ENCODE results near the gene ANKFN1. TPM values are rescaled to one million over a fixed set of nuclear protein-coding genes. Genes with fewer than 3 reads are reported as not detected.

ANKFN1 gene
- total RNA-seq, 1 donor from 2014 or later, result not detected

- no peaks in the 10 kb centered on the region for H3K36me3 Mint-ChIP-seq (ENCODE audit: low read depth)
- no peak overlapping the region for H3K4me3 Mint-ChIP-seq
- intact Hi-C loops (cut with micrococcal nuclease), result no loop called here
- no peaks in the 10 kb centered on the region for H3K9me3 Mint-ChIP-seq
- no peak overlapping the region for H3K27ac Mint-ChIP-seq
- no peak for DNase-seq
- peaks cover 2% of the 10 kb centered on the region for H3K4me1 Mint-ChIP-seq
- H3K27me3 Mint-ChIP-seq, result peaks cover 14% of the 10 kb centered on the region
Observed at GRCh38 chr17:56325313-56326000, 172.2 kb downstream of the ANKFN1 start.

DNA sequence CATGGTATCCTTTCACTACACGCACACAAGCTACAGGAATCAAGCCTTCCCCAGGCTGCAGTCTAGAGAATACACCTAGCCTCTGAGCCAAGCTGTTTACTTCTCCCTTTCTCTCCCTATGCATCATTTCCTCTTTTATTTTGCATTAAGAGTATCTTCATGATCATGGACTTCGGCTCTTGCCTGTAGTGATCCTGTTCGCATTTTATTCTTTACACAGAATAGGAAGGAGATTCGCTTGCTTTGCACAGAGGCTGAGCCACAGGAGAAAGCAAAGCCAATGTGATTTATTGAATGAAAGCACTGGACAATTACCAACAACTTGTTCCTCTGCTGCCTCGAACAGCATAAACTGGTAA, 172.7 kb downstream of the ANKFN1 start:
- Mint-ChIP-seq H3K4me3 (no peak overlapping the region), H3K9me3 (no peaks in the 10 kb centered on the region), H3K36me3 (ENCODE audit: low read depth) (no peaks in the 10 kb centered on the region), H3K27ac (no peak overlapping the region), H3K4me1 (peaks cover 2% of the 10 kb centered on the region), H3K27me3 (peaks cover 14% of the 10 kb centered on the region)
- DNase-seq, result no peak
- intact Hi-C loops (cut with micrococcal nuclease), result no loop called here

GRCh38 chr17:56347639-56348038, 194.4 kb downstream of the ANKFN1 start:
- Mint-ChIP-seq H3K27me3 (peaks cover 15% of the 10 kb centered on the region), H3K36me3 (ENCODE audit: low read depth) (no peaks in the 10 kb centered on the region), H3K9me3 (peaks cover 5% of the 10 kb centered on the region), H3K4me1 (no peaks in the 10 kb centered on the region), H3K27ac (no peak overlapping the region), H3K4me3 (no peak overlapping the region)
- intact Hi-C loops (cut with micrococcal nuclease), result no loop called here
- no peak for DNase-seq

GRCh38 chr17:56350592-56350991, 197.3 kb downstream of the ANKFN1 start:
- Mint-ChIP-seq H3K4me1 (no peaks in the 10 kb centered on the region), H3K9me3 (no peaks in the 10 kb centered on the region), H3K27me3 (peaks cover 5% of the 10 kb centered on the region), H3K36me3 (ENCODE audit: low read depth) (no peaks in the 10 kb centered on the region), H3K27ac (no peak overlapping the region), H3K4me3 (no peak overlapping the region)
- no peak for DNase-seq
- intact Hi-C loops (cut with micrococcal nuclease), result no loop called here

DNA sequence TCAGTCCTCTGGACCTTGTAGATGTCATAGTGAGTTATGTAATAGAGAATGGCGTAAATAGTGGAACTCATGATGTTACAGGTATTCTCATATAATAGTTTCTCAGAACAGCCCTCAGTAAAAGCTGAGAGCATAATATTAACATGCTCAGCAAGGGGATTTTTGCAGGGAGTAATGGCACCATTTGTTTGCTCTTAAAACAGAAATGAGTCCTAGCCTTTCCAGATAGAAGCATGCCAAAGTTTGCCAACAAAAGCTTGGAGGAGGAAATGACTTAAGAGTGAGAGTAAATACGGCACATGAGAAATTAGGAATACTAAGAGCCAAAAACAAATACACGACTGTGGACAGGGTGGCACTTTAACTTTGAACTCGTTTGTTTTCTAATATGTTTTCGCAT, 198.4 kb downstream of the ANKFN1 start:
- H3K27me3 Mint-ChIP-seq, result peaks cover 5% of the 10 kb centered on the region
- H3K36me3 Mint-ChIP-seq (ENCODE audit: low read depth), result no peaks in the 10 kb centered on the region
- intact Hi-C loops (cut with micrococcal nuclease), result no loop called here
- H3K4me1 Mint-ChIP-seq, result no peaks in the 10 kb centered on the region
- DNase-seq, result no peak
- no peak overlapping the region for H3K4me3 Mint-ChIP-seq
- H3K27ac Mint-ChIP-seq, result no peak overlapping the region
- no peaks in the 10 kb centered on the region for H3K9me3 Mint-ChIP-seq

- no peaks in the 10 kb centered on the region for H3K36me3 Mint-ChIP-seq (ENCODE audit: low read depth)
- no peak overlapping the region for H3K4me3 Mint-ChIP-seq
- H3K27ac Mint-ChIP-seq, result no peak overlapping the region
- intact Hi-C loops (cut with micrococcal nuclease), result no loop called here
- no peaks in the 10 kb centered on the region for H3K9me3 Mint-ChIP-seq
- no peaks in the 10 kb centered on the region for H3K4me1 Mint-ChIP-seq
- no peak for DNase-seq
- peaks cover 1% of the 10 kb centered on the region for H3K27me3 Mint-ChIP-seq
Observed at GRCh38 chr17:56358651-56359050, 205.4 kb downstream of the ANKFN1 start.

DNA sequence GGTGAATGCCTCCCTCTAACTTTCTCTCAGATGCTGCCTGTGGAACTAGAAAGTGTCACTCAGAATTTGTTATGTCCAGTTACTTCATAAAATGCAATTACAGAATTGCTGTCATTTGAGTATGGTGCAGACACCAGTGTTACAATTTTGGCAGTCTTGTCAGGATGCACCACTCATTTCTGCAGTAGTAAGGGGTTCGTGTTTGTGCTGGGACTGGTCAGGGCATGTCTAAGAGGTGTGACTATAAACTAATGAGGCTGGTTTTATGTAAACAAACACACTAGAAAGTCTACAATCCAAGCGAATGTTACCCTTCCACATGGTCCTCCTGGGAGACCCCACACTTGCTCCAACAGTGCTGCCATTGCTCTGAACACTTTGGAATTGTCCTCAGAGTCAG, 206.2 kb downstream of the ANKFN1 start:
- Mint-ChIP-seq H3K27ac (no peak overlapping the region), H3K4me3 (no peak overlapping the region), H3K36me3 (ENCODE audit: low read depth) (no peaks in the 10 kb centered on the region), H3K27me3 (peaks cover 1% of the 10 kb centered on the region), H3K9me3 (no peaks in the 10 kb centered on the region), H3K4me1 (no peaks in the 10 kb centered on the region)
- no peak for DNase-seq
- intact Hi-C loops (cut with micrococcal nuclease), result no loop called here

GRCh38 chr17:56367366-56367765, 214.1 kb downstream of the ANKFN1 start:
- Mint-ChIP-seq H3K36me3 (ENCODE audit: low read depth) (no peaks in the 10 kb centered on the region), H3K4me1 (no peaks in the 10 kb centered on the region), H3K27me3 (peaks cover 2% of the 10 kb centered on the region), H3K9me3 (no peaks in the 10 kb centered on the region), H3K27ac (no peak overlapping the region), H3K4me3 (no peak overlapping the region)
- DNase-seq, result no peak
- intact Hi-C loops (cut with micrococcal nuclease), result no loop called here

DNA sequence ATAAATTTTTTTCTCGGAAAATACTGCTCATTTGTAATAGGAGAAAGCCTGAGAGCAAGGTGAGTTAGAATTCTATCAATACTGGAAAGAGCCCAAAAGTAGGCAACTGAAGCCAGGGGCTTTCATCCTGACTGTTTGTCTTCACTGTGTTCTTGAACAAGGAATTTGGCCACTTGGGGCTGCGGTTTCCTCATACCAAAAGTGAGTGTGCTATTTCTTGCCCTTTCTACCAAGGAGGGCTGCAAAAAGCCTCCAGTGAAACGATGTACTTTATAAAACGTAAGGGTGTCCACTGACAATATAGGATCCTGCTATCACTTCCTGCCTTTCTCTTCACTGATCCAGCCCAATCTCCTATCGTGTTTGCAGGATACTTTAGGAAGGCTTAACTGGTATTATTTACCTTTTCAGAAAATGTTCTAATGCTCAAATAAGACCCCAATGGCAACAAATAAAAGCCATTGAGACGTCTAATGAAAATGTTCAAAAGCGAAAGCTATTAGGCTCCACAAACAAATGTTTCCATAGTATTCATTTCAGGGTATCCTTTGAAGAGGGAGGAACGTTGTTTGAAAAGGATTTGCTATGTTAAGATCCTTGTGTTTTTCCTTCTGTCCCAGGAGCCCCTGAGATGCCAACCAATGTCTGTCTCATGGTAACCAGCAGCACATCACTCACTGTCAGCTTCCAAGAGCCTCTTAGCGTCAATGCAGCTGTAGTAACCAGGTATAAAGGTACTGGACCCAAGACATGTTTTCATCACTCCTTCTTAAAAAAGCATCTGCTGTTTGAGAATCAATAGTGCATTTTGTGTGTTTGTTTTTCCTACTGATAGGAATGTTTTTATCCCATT, 220.9 kb downstream of the ANKFN1 start:
- Mint-ChIP-seq H3K27me3 (peaks cover 2% of the 10 kb centered on the region), H3K4me3 (no peak overlapping the region), H3K36me3 (ENCODE audit: low read depth) (no peaks in the 10 kb centered on the region), H3K4me1 (no peaks in the 10 kb centered on the region), H3K27ac (no peak overlapping the region), H3K9me3 (no peaks in the 10 kb centered on the region)
- intact Hi-C loops (cut with micrococcal nuclease), result no loop called here
- no peak for DNase-seq

DNA sequence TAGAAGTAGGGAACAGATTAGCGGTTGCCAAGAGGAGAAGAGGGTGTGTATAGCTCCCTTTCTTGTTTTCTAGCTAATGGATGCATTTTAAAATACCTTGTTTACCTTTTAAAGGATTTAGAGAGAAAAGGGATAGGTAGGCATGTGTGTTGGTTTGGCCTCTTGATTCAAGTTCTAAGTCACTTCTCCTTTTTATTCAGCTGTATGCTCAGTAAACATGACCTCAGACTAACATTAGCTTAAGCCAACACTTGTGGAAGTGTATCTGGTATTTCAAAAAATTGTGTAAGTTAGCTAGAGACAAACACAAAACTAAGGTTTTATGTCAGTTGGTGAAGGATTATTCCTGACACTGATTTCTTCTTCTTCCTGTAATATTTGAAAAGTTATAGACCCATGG, 236.1 kb downstream of the ANKFN1 start:
- no peaks in the 10 kb centered on the region for H3K36me3 Mint-ChIP-seq (ENCODE audit: low read depth)
- DNase-seq, result no peak
- no peaks in the 10 kb centered on the region for H3K4me1 Mint-ChIP-seq
- intact Hi-C loops (cut with micrococcal nuclease), result no loop called here
- H3K9me3 Mint-ChIP-seq, result no peaks in the 10 kb centered on the region
- no peak overlapping the region for H3K27ac Mint-ChIP-seq
- H3K27me3 Mint-ChIP-seq, result no peaks in the 10 kb centered on the region
- H3K4me3 Mint-ChIP-seq, result no peak overlapping the region

GRCh38 chr17:56392321-56392720, 239.0 kb downstream of the ANKFN1 start:
- no peak overlapping the region for H3K27ac Mint-ChIP-seq
- intact Hi-C loops (cut with micrococcal nuclease), result no loop called here
- H3K4me3 Mint-ChIP-seq, result no peak overlapping the region
- no peak for DNase-seq
- no peaks in the 10 kb centered on the region for H3K9me3 Mint-ChIP-seq
- no peaks in the 10 kb centered on the region for H3K36me3 Mint-ChIP-seq (ENCODE audit: low read depth)
- no peaks in the 10 kb centered on the region for H3K27me3 Mint-ChIP-seq
- no peaks in the 10 kb centered on the region for H3K4me1 Mint-ChIP-seq

- Mint-ChIP-seq H3K9me3 (no peaks in the 10 kb centered on the region), H3K27ac (no peak overlapping the region), H3K27me3 (no peaks in the 10 kb centered on the region), H3K36me3 (ENCODE audit: low read depth) (no peaks in the 10 kb centered on the region), H3K4me1 (no peaks in the 10 kb centered on the region), H3K4me3 (no peak overlapping the region)
- intact Hi-C loops (cut with micrococcal nuclease), result no loop called here
- DNase-seq, result no peak
Observed at GRCh38 chr17:56393156-56393555, 239.9 kb downstream of the ANKFN1 start.

- no peak overlapping the region for H3K27ac Mint-ChIP-seq
- no peaks in the 10 kb centered on the region for H3K36me3 Mint-ChIP-seq (ENCODE audit: low read depth)
- H3K4me1 Mint-ChIP-seq, result no peaks in the 10 kb centered on the region
Observed at GRCh38 chr17:56395787-56396186, 242.5 kb downstream of the ANKFN1 start.

DNA sequence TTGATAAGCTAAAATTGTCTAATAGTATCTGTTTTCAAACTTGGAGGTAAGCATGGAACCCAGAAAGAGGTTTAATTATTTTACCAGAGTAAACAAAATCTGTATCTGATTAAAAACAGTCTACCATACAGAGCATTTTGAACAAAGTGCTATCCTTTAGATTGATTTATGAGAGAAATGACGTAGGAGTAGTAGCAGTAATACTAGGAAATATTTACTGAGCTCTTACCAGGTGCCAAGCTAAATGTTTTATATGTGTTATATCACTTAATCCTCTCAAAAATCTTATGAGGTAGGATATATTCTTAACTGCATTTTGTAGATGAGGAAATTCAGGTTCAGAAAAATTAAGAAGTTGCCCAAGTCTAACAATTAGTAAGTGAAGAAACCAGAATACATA, 253.8 kb downstream of the ANKFN1 start:
- intact Hi-C loops (cut with micrococcal nuclease), result no loop called here
- peaks cover 4% of the 10 kb centered on the region for H3K27me3 Mint-ChIP-seq
- peaks cover 1% of the 10 kb centered on the region for H3K9me3 Mint-ChIP-seq
- no peaks in the 10 kb centered on the region for H3K4me1 Mint-ChIP-seq
- no peak overlapping the region for H3K27ac Mint-ChIP-seq
- no peak overlapping the region for H3K4me3 Mint-ChIP-seq
- no peak for DNase-seq
- no peaks in the 10 kb centered on the region for H3K36me3 Mint-ChIP-seq (ENCODE audit: low read depth)

More at GRCh38 chr17:56395787-56396186, 242.5 kb downstream of the ANKFN1 start:
- no peaks in the 10 kb centered on the region for H3K27me3 Mint-ChIP-seq
- DNase-seq, result no peak
- H3K9me3 Mint-ChIP-seq, result no peaks in the 10 kb centered on the region
- intact Hi-C loops (cut with micrococcal nuclease), result no loop called here
- H3K4me3 Mint-ChIP-seq, result no peak overlapping the region

Data from activated CD4-positive, alpha-beta T cell treated with anti-CD3 and anti-CD28 coated beads, Interleukin-2, amount 10 ng/mL, durations not matched to agents 24 days and 14 days (primary cell).